HepG2 (cell line): ENCODE measurements around the gene ZNF607. TPM values are rescaled to one million over a fixed set of nuclear protein-coding genes. Genes with fewer than 3 reads are reported as not detected.

Source experiments
- EZH2 ChIP-seq: conservative IDR thresholded peaks from 2 replicates; pipeline ENCODE4 v1.6.1; 2012; ENCODE audit warnings: mild to moderate bottlenecking, low read depth, low read length, moderate library complexity
- GABPB1 ChIP-seq: IDR thresholded peaks from 2 replicates; pipeline ENCODE4 v1.6.1; 2016; ENCODE audit warnings: mild to moderate bottlenecking, missing genetic modification reagents, moderate library complexity, missing compliant biosample characterization
- KIAA2018 ChIP-seq: sonication (generic); formaldehyde crosslinking; IDR thresholded peaks from 2 replicates; pipeline ENCODE4 v1.5.0; 2020; ENCODE audit warnings: mild to moderate bottlenecking, missing genetic modification reagents, borderline replicate concordance
- MEIS2 ChIP-seq: sonication (generic); formaldehyde crosslinking; IDR thresholded peaks from 2 replicates; pipeline ENCODE4 v1.9.0; 2021; ENCODE audit warnings: mild to moderate bottlenecking, missing genetic modification reagents
- MYNN ChIP-seq: sonication (generic); formaldehyde crosslinking; IDR thresholded peaks from 2 replicates; pipeline ENCODE4 v1.4.0; 2020; ENCODE audit warnings: mild to moderate bottlenecking, low read depth, missing genetic modification reagents
- SNAPC5 ChIP-seq: sonication (generic); formaldehyde crosslinking; IDR thresholded peaks from 2 replicates; pipeline ENCODE4 v1.8.1; 2023; ENCODE audit warnings: mild to moderate bottlenecking, missing genetic modification reagents, borderline replicate concordance
- ZBTB4 ChIP-seq: sonication (generic); formaldehyde crosslinking; IDR thresholded peaks from 2 replicates; pipeline ENCODE4 v1.4.0; 2020; ENCODE audit warnings: missing genetic modification reagents, mild to moderate bottlenecking, borderline replicate concordance
- ZFP91 ChIP-seq: sonication (generic); formaldehyde crosslinking; IDR thresholded peaks from 2 replicates; pipeline ENCODE4 v1.9.0; 2022; ENCODE audit warnings: missing genetic modification reagents, mild to moderate bottlenecking, borderline replicate concordance
- ZNF10 ChIP-seq: sonication (generic); formaldehyde crosslinking; IDR thresholded peaks from 2 replicates; pipeline ENCODE4 v1.4.0; 2020; ENCODE audit warnings: mild to moderate bottlenecking, low read depth, missing genetic modification reagents, borderline replicate concordance
- ZNF343 ChIP-seq: sonication (generic); formaldehyde crosslinking; IDR thresholded peaks from 2 replicates; pipeline ENCODE4 v1.4.0; 2020; ENCODE audit warnings: mild to moderate bottlenecking, missing genetic modification reagents
- ZNF704 ChIP-seq: sonication (generic); formaldehyde crosslinking; IDR thresholded peaks from 2 replicates; pipeline ENCODE4 v1.8.1; 2023; ENCODE audit warnings: mild to moderate bottlenecking, inconsistent platforms, moderate library complexity, missing genetic modification reagents, borderline replicate concordance
- polyA plus RNA-seq, 8 experiments: library from polyadenylated mRNA; depleted of rRNA in 3 of 8; stranded (reverse) in 7 of 8; unstranded in 1 of 8; fragments of >200 nt; fragmentation: Illumina TruSeq in 4 of 8; extraction: Trizol in 4 of 8; gene quantifications; 2 replicates each; pipeline versions ENCODE4 v1.2.1 to v1.2.3, GENCODE V29; 2011 to 2016; ENCODE audit warnings: low read depth in 4 of 8, missing spikeins in 1 of 8, mixed read lengths in 1 of 8; ENCODE audit not compliant: insufficient read depth in 1 of 8
- total RNA-seq, 5 experiments: library from RNA; depleted of rRNA; stranded (reverse); fragments of >200 nt; fragmentation: Illumina TruSeq; extraction: Trizol; gene quantifications; 2 replicates each; pipeline ENCODE4 v1.2.3, GENCODE V29; 2016; ENCODE audit warnings: low read depth in 1 of 5

ZNF607 gene
- total and polyA plus RNA-seq, 2 of the 13 experiments (the other 11 are each of a cell fraction or from before 2014, with no cell fraction given), result 3.8 to 8.3 TPM

GRCh38 chr19:37719111-37719926, at the start of gene ZNF607 (continued):
- TF ChIP-seq ZBTB4 (CRISPR knock-in tag) (no peak; the same call in 1 of the 2 replicates), MEIS2 (no peak), MYNN (no peak), SNAPC5 (CRISPR knock-in tag) (no peak), ZNF10 (CRISPR knock-in tag) (no peak), ZNF343 (CRISPR knock-in tag) (no peak), ZFP91 (peak; percentile 80; the same call in 1 of the 2 replicates), EZH2 (no peak), ZNF704 (CRISPR knock-in tag) (peak; percentile 82; the same call in 1 of the 2 replicates), GABPB1 (peak; percentile 71), KIAA2018 (CRISPR knock-in tag) (no peak)
